HG03469 (cell line): ENCODE data around the gene HOXB9.

Experiments
- ATAC-seq: cut with Tn5 transposase; IDR thresholded peaks from one replicate; pipeline ENCODE4 v1.9.1; 2021; ENCODE audit warnings: mild to moderate bottlenecking, moderate library complexity, moderate number of reproducible peaks; ENCODE audit not compliant: unreplicated experiment

HOXB9 gene

DNA sequence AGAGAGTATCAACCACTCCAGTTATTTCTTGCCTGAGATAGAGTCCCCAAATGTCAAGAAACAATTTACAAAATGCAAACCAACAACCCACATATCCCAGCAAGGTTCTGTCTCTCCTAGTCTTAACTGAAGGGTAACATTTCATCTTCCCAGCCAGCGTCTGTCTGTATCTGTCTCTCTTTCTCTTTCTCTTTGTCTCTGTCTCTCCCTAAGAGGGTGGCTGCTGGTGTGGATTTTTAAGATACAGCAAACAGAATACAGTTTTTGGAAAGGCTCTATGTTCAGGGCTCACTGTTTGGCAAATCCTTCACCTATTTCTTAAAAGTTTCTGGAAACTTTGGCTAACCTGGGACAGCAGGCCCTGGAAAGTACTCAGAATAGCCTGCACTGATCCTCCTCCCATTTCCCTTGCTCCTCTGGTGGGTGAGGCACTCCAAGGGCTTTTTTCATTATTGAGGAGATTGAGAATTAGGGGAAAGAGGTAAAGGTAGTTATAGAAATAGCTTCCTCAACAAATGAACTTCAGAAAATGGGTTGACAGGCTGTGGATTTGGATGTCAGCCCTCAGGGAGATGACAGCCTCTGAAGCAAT is 54.2 kb downstream of the HOXB9 start:
- ATAC-seq = no peak
